Prostate gland (tissue), 2 donors: Measurements from ENCODE around the gene KRTAP5-11. TPM values are rescaled to one million over a fixed set of nuclear protein-coding genes. Genes with fewer than 3 reads are reported as not detected.
"Not testable (repeated sequence)": the region's sequence is repeated elsewhere in the genome, so short reads cannot be mapped to it uniquely, and the experiment has no call there.

Experiments used
- DNase-seq: peaks from one replicate; pipeline ENCODE4 v3.0.0-alpha.2; 2019; ENCODE audit warnings: low spot score
- H3K27ac ChIP-seq, 2 donors: fragments of 200-600 bp; sonication (generic); 2 replicates each; pipeline ENCODE4 v1.5.1; 2017 to 2019
- H3K27me3 ChIP-seq: fragments of 200-600 bp; sonication (generic); replicated peaks from 2 replicates; pipeline ENCODE4 v1.5.1; 2019; ENCODE audit not compliant: insufficient read depth
- H3K36me3 ChIP-seq, 2 donors: fragments of 200-600 bp; sonication (generic); 1 replicate in 1 of 2; 2 replicates in 1 of 2; pipeline versions ENCODE4 v1.5.1 to v1.8.1; 2017 to 2019
- H3K4me1 ChIP-seq: fragments of 200-600 bp; sonication (generic); replicated peaks from 2 replicates; pipeline ENCODE4 v1.5.1; 2019
- H3K4me3 ChIP-seq, 2 donors: fragments of 200-600 bp; sonication (generic); 2 replicates each; pipeline ENCODE4 v1.5.1; 2017 to 2019
- H3K9me3 ChIP-seq: fragments of 200-600 bp; sonication (generic); 2 replicates; pipeline ENCODE4 v1.5.1; 2017
- CTCF ChIP-seq, 4 experiments: fragments of 200-600 bp in 2 of 4; fragments of 450-650 bp in 2 of 4; sonication (generic) in 2 of 4; IDR thresholded peaks; 1 replicate in 3 of 4; 2 replicates in 1 of 4; pipeline ENCODE4 v1.5.1; 2016 to 2019; ENCODE audit warnings: antibody characterized with exemption in 4 of 4, mild to moderate bottlenecking in 2 of 4, moderate library complexity in 2 of 4
- POLR2A ChIP-seq: fragments of 450-650 bp; IDR thresholded peaks from one replicate; pipeline ENCODE4 v1.6.1; 2016; ENCODE audit warnings: antibody characterized with exemption, mild to moderate bottlenecking
- POLR2AphosphoS5 ChIP-seq: sonication (generic); formaldehyde crosslinking; IDR thresholded peaks from one replicate; pipeline ENCODE4 v1.6.1; 2017; ENCODE audit warnings: antibody characterized with exemption
- WGBS: methylation state at CpG from one replicate; pipeline ENCODE4 v1.1.5; 2018; 5-methylcytosine and 5-hydroxymethylcytosine counted together
- intact Hi-C: fragments of 100-400 bp; cut with DNase I; formaldehyde crosslinking; loops from one replicate; pipeline ENCODE4 v1.14.2; 2022
- total RNA-seq, 2 donors: library from RNA; depleted of rRNA; stranded (reverse); fragments of >200 nt; gene quantifications; one replicate each; pipeline ENCODE4 v1.1.0, GENCODE V29; 2016

The KRTAP5-11 gene
- total RNA-seq, 2 donors from 2014 or later, result not detected

GRCh38 chr11:71543866-71544265, 38.8 kb downstream of the KRTAP5-11 start:
- Histone ChIP-seq H3K27ac (no peak overlapping the region), H3K9me3 (no peaks in the 10 kb centered on the region), H3K4me3 (no peak overlapping the region), H3K27me3 (no peaks in the 10 kb centered on the region), H3K4me1 (no peaks in the 10 kb centered on the region), H3K36me3 (no peaks in the 10 kb centered on the region)
- TF ChIP-seq POLR2AphosphoS5 (no peak), CTCF (IDR thresholded peaks at IDR 0.05) (no peak), POLR2A (no peak)
- no peak for DNase-seq
- intact Hi-C loops, result no loop called here
- WGBS, result 58% methylated on average over 8 of the region's 8 CpGs

DNA sequence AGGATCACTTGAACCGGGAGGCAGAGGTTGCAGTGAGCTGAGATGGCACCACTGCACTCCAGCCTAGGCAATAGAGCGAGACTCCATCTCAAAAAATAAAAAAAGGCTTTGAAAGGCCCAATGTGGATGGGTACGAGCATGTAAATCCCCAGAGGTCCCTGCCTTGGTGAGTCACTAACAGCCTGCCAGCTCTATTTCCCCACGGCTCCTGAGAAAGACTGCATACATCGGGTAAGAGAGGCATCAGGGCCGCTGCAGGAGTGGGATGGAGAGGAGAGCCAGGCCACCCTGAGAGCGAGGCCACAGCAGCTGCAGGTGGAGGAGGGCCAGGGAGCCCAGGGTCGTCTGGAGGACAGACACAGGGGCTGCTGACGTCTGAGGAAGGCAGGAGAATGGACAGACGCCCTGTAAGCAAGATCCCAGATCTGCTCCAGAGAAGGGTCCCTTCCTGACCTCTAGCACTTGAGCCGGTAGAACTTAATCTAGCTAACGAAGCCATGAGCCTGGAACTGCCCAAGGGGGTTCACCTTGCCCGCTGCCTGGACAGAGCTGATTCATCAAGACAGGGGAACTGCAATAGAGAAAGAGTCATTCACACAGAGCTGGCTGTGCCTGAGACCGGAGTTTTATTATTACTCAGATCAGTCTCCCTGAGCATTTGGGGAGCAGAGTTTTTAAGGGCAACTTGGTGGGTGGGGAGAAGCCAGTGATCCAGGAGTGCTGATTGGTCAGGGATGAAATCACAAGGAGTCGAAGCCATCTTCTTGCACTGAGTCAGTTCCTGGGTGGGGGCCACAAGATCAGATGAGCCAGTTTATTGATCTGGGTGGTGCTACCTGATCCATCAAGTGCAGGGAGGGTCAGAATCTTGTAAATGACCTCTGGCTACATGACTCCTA, 39.5 kb downstream of the KRTAP5-11 start:
- no peak for DNase-seq
- Histone ChIP-seq H3K36me3 (no peaks in the 10 kb centered on the region), H3K4me1 (no peaks in the 10 kb centered on the region), H3K4me3 (no peak overlapping the region), H3K27me3 (no peaks in the 10 kb centered on the region), H3K9me3 (no peaks in the 10 kb centered on the region), H3K27ac (no peak overlapping the region)
- WGBS, result 83% methylated on average over 15 of the region's 15 CpGs
- intact Hi-C loops, result no loop called here
- TF ChIP-seq POLR2AphosphoS5, result no peak
- no peak for TF ChIP-seq CTCF (IDR thresholded peaks at IDR 0.05)
- no peak for TF ChIP-seq POLR2A

DNA sequence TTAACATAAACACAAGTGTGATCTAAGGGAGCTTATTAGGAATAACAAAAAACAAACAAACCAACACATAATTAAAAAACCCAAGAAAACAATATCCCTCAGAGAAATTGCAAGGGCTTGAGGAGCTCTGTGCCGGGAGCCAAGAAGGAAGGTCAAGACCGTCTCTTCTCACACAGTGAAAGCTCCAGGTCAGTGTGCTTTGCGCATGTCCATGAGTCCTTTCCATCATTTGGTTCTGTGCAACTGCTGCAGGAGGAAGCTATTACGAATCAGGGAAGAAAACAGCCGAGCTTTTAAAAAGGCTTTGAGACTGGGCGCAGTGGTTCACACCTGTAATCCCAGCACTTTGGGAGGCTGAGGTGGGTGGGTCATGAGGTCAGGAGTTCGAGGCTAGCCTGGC, 40.3 kb downstream of the KRTAP5-11 start:
- TF ChIP-seq CTCF (IDR thresholded peaks at IDR 0.05), result no peak
- no peak for TF ChIP-seq POLR2A
- no peak for TF ChIP-seq POLR2AphosphoS5

GRCh38 chr11:71540521-71541304, 42.0 kb downstream of the KRTAP5-11 start:
- H3K4me1 ChIP-seq, H3K9me3 ChIP-seq, DNase-seq, H3K4me3 ChIP-seq, H3K27me3 ChIP-seq, H3K36me3 ChIP-seq, H3K27ac ChIP-seq, intact Hi-C loops: not testable (repeated sequence)
- WGBS, result 91% methylated on average over 9 of the region's 9 CpGs

More for the DNA sequence above, 40.3 kb downstream of the KRTAP5-11 start:
- Histone ChIP-seq H3K27me3 (no peaks in the 10 kb centered on the region), H3K4me3 (no peak overlapping the region), H3K36me3 (no peaks in the 10 kb centered on the region), H3K4me1 (no peaks in the 10 kb centered on the region), H3K27ac (no peak overlapping the region), H3K9me3 (no peaks in the 10 kb centered on the region)
- DNase-seq, result no peak
- WGBS, result 88% methylated on average over 7 of the region's 7 CpGs
- intact Hi-C loops, result no loop called here

GRCh38 chr11:71539971-71540370, 42.7 kb downstream of the KRTAP5-11 start:
- H3K27me3 ChIP-seq, H3K36me3 ChIP-seq, H3K27ac ChIP-seq, H3K4me3 ChIP-seq, intact Hi-C loops, H3K4me1 ChIP-seq, DNase-seq, H3K9me3 ChIP-seq: not testable (repeated sequence)
- WGBS, result 97% methylated on average over 11 of the region's 11 CpGs
